Endothelial cell of umbilical vein (primary cell): ENCODE results near the gene CDH3. TPM values are rescaled to one million over a fixed set of nuclear protein-coding genes. Genes with fewer than 3 reads are reported as not detected.

Source experiments
- BruUV-seq: library from RNA; stranded (reverse); fragments of 400-500 nt; replicated peaks from 2 replicates; lab custom pipeline; 2021; lab: Mats Ljungman, UMichigan
- CTCF ChIA-PET: fragments of 300-600, 350-600 bp; sonication (Branson Sonifier 250); formaldehyde crosslinking; loops from one replicate; lab custom pipeline; 2021; ENCODE audit warnings: antibody characterized with exemption, inconsistent platforms; lab: Charles Lee
- POLR2A ChIA-PET: fragments of 300-600, 350-600 bp; sonication (Branson Sonifier 250); formaldehyde crosslinking; loops from one replicate; lab custom pipeline; 2021; ENCODE audit warnings: antibody characterized with exemption, inconsistent platforms; lab: Charles Lee
- DNase-seq: peaks from one replicate; pipeline ENCODE4 v3.0.0-alpha.2; 2011; ENCODE audit warnings: low read depth, low spot score
- FAIRE-seq: peaks from 2 replicates; lab custom pipeline; 2011; peaks lifted over from hg19 to GRCh38; lab: Jason Lieb, UNC
- H2AFZ ChIP-seq: 2 replicates; pipeline ENCODE4 v1.6.0; 2012; ENCODE audit warnings: low read depth, low read length, control low read depth, inconsistent platforms
- H3K27ac ChIP-seq: 2 replicates; pipeline ENCODE4 v1.5.1; 2011; ENCODE audit warnings: low read depth, mild to moderate bottlenecking, control low read depth, low read length, moderate library complexity; ENCODE audit not compliant: insufficient read depth
- H3K27me3 ChIP-seq, 2 experiments: 2 replicates each; pipeline versions ENCODE4 v1.6.0 to v1.6.1; 2011; ENCODE audit warnings: low read length in 2 of 2, mixed read lengths in 1 of 2; ENCODE audit not compliant: control insufficient read depth in 2 of 2, insufficient read depth in 2 of 2
- H3K36me3 ChIP-seq, 2 experiments: 2 replicates in 1 of 2; 3 replicates in 1 of 2; pipeline ENCODE4 v1.5.1; 2011; ENCODE audit warnings: low read length in 2 of 2, mild to moderate bottlenecking in 1 of 2, moderate library complexity in 1 of 2; ENCODE audit not compliant: control insufficient read depth in 2 of 2, insufficient read depth in 2 of 2; ENCODE audit errors: extremely low read depth in 1 of 2
- H3K4me1 ChIP-seq: 3 replicates; pipeline ENCODE4 v1.5.1; 2011; ENCODE audit warnings: mild to moderate bottlenecking, low read length; ENCODE audit not compliant: control insufficient read depth, insufficient read depth; ENCODE audit errors: extremely low read depth
- H3K4me2 ChIP-seq: 2 replicates; pipeline ENCODE4 v1.6.1; 2011; ENCODE audit warnings: low read length, control low read depth, mixed read lengths; ENCODE audit not compliant: insufficient read depth
- H3K4me3 ChIP-seq, 3 experiments: fragments of 200-600 bp in 1 of 3; sonication (generic), shearing (Covaris generic) in 1 of 3; replicated peaks in 1 of 3; 2 replicates each; pipeline ENCODE4 v1.5.1; 2011 to 2016; ENCODE audit warnings: control low read depth in 3 of 3, low read length in 3 of 3, mild to moderate bottlenecking in 2 of 3, inconsistent platforms in 1 of 3, low read depth in 1 of 3, moderate library complexity in 1 of 3; ENCODE audit not compliant: insufficient read depth in 1 of 3
- H3K79me2 ChIP-seq: 2 replicates; pipeline ENCODE4 v1.6.0; 2012; ENCODE audit warnings: low read length, inconsistent platforms; ENCODE audit not compliant: control insufficient read depth, insufficient read depth
- H3K9ac ChIP-seq: replicated peaks from 2 replicates; pipeline ENCODE3; 2011; ENCODE audit warnings: low read length, control low read depth; ENCODE audit not compliant: insufficient read depth; ENCODE audit errors: extremely low read depth
- H3K9me1 ChIP-seq: replicated peaks from 3 replicates; pipeline ENCODE4 v1.6.0; 2011; ENCODE audit warnings: mild to moderate bottlenecking, low read length; ENCODE audit not compliant: control insufficient read depth, insufficient read depth; ENCODE audit errors: extremely low read depth
- H3K9me3 ChIP-seq: replicated peaks from 2 replicates; pipeline ENCODE4 v1.5.1; 2012; ENCODE audit warnings: low read length, inconsistent platforms; ENCODE audit not compliant: control insufficient read depth, insufficient read depth
- H4K20me1 ChIP-seq: replicated peaks from 2 replicates; pipeline ENCODE3; 2011; ENCODE audit warnings: mild to moderate bottlenecking, low read length; ENCODE audit not compliant: control insufficient read depth, insufficient read depth; ENCODE audit errors: extremely low read depth
- CTCF ChIP-seq, 2 donors: IDR thresholded peaks; 1 replicate in 1 of 2; 2 replicates in 1 of 2; pipeline ENCODE4 v1.5.1; 2011; ENCODE audit warnings: low read length in 2 of 2, mild to moderate bottlenecking in 2 of 2, moderate library complexity in 2 of 2, control low read depth in 1 of 2, inconsistent platforms in 1 of 2, low read depth in 1 of 2; ENCODE audit not compliant: insufficient read depth in 1 of 2; ENCODE audit errors: extremely low read depth in 1 of 2
- FOS ChIP-seq: IDR thresholded peaks from 2 replicates; pipeline ENCODE4 v1.6.1; 2011; ENCODE audit warnings: mild to moderate bottlenecking, low read length, moderate library complexity, borderline replicate concordance; ENCODE audit not compliant: insufficient read depth
- GATA2 ChIP-seq: IDR thresholded peaks from 2 replicates; pipeline ENCODE4 v1.7.0; 2011; ENCODE audit warnings: low read depth, mild to moderate bottlenecking, moderate library complexity, mixed read lengths, low read length; ENCODE audit not compliant: insufficient read length, insufficient read depth
- MAX ChIP-seq: IDR thresholded peaks from 2 replicates; pipeline ENCODE4 v1.6.1; 2011; ENCODE audit not compliant: insufficient read depth, insufficient read length
- MYC ChIP-seq: IDR thresholded peaks from one replicate; pipeline ENCODE4 v1.6.1; 2011; ENCODE audit warnings: mild to moderate bottlenecking, low read depth, low read length
- POLR2A ChIP-seq: IDR thresholded peaks from 2 replicates; pipeline ENCODE4 v1.6.1; 2012; ENCODE audit warnings: low read depth, mild to moderate bottlenecking, control low read depth, low read length
- POLR2AphosphoS5 ChIP-seq: IDR thresholded peaks from 2 replicates; pipeline ENCODE4 v1.6.1; 2012; ENCODE audit warnings: low read depth, mild to moderate bottlenecking, control low read depth, low read length, moderate library complexity; ENCODE audit not compliant: insufficient read depth
- dilution Hi-C: fragments of 300-500 bp; cut with MboI; formaldehyde crosslinking; loops from one replicate; pipeline ENCODE4 v1.15.0; 2019; ENCODE audit warnings: low sequenced_read_pairs; ENCODE audit not compliant: extremely low pct_ligation_motif_present
- intact Hi-C: fragments of 100-400 bp; cut with micrococcal nuclease; formaldehyde crosslinking; loops from one replicate; pipeline ENCODE4 v1.10.0; 2022
- polyA plus RNA-seq, 4 experiments: library from polyadenylated mRNA; depleted of rRNA in 3 of 4; stranded (reverse) in 3 of 4; unstranded in 1 of 4; fragments of >200 nt; gene quantifications; 2 replicates each; pipeline versions ENCODE4 v1.2.1 to v1.2.3, GENCODE V29; 2011 to 2012; ENCODE audit warnings: missing spikeins in 1 of 4
- total RNA-seq: library from RNA; stranded (reverse); gene quantifications from 2 replicates; pipeline ENCODE4 v1.2.3, GENCODE V29; 2021

The CDH3 gene
- total and polyA plus RNA-seq, 2 donors (not counting 3 experiments of a cell fraction or from before 2014, with no cell fraction given) = 0.03 TPM; not detected in 1

- ChIA-PET POLR2A (no interaction called here), CTCF (no interaction called here)
- no peak overlapping the region for H3K9ac ChIP-seq
- FAIRE-seq (no peak), DNase-seq (no peak)
- no peak overlapping the region for H2AFZ ChIP-seq
- H3K4me2 ChIP-seq = no peak overlapping the region
- no peaks in the 10 kb centered on the region for H3K79me2 ChIP-seq
- H3K4me3 ChIP-seq = no peak overlapping the region
- intact Hi-C loops = no loop called here
- dilution Hi-C loops = no loop called here
- no peaks in the 10 kb centered on the region for H3K9me3 ChIP-seq
- no peaks in the 10 kb centered on the region for H4K20me1 ChIP-seq
- peaks cover 16 to 22% of the 10 kb centered on the region in 2 experiments for H3K27me3 ChIP-seq
- H3K36me3 ChIP-seq = no peaks in the 10 kb centered on the region
- no peak for TF ChIP-seq MYC
- no peak for TF ChIP-seq POLR2A
- no peak for TF ChIP-seq CTCF (IDR thresholded peaks at IDR 0.05; ENCODE audit: extremely low read depth in 1 of 2, insufficient read depth in 1 of 2, low read depth in 1 of 2, low read length in 2 of 2)
- TF ChIP-seq GATA2 = no peak
- TF ChIP-seq FOS = no peak
- TF ChIP-seq MAX = no peak
- TF ChIP-seq POLR2AphosphoS5 = no peak
- H3K27ac ChIP-seq = no peak overlapping the region
- no peaks in the 10 kb centered on the region for H3K4me1 ChIP-seq
- BruUV-seq = no TSS peak
- no peaks in the 10 kb centered on the region for H3K9me1 ChIP-seq
Observed at GRCh38 chr16:68732741-68733399, 87.8 kb downstream of the CDH3 start.
